ENCODE data around the gene TPI1.
"Not testable (repeated sequence)": the region's sequence is repeated elsewhere in the genome, so short reads cannot be mapped to it uniquely, and the experiment has no call there.

GRCh38 chr12:6889775-6890573 lies 22.6 kb downstream of the TPI1 start:
- not testable (repeated sequence) for TF ChIP-seq EZH2 (IDR thresholded peaks at IDR 0.05; ENCODE audit: insufficient read depth, low read length); CTCF (IDR thresholded peaks at IDR 0.05; ENCODE audit: insufficient read depth, low read depth, low read length)

Measured in astrocyte (in vitro differentiated cells and primary cell).